Caco-2 (cell line): Measurements from ENCODE around the gene F3. TPM values are rescaled to one million over a fixed set of nuclear protein-coding genes. Genes with fewer than 3 reads are reported as not detected.

Experiments
- BruUV-seq: library from RNA; stranded (reverse); fragments of 400-500 nt; replicated peaks from 2 replicates; lab custom pipeline; 2021; lab: Mats Ljungman, UMichigan
- CTCF ChIA-PET: fragments of 300-600 bp; sonication (Branson Sonifier 250); formaldehyde crosslinking; loops from one replicate; lab custom pipeline; 2022; ENCODE audit warnings: antibody characterized with exemption; lab: Charles Lee
- POLR2A ChIA-PET: fragments of 300-600 bp; sonication (Branson Sonifier 250); formaldehyde crosslinking; loops from one replicate; lab custom pipeline; 2022; ENCODE audit warnings: antibody characterized with exemption; lab: Charles Lee
- DNase-seq, 2 experiments: peaks; one replicate each; pipeline versions ENCODE4 v3.0.0 to v3.0.0-alpha.2; 2020 to 2022
- H3K27me3 ChIP-seq: replicated peaks from 2 replicates; pipeline ENCODE4 v1.6.0; 2011; ENCODE audit warnings: low read length; ENCODE audit not compliant: control insufficient read depth, insufficient read depth
- H3K36me3 ChIP-seq: 2 replicates; pipeline ENCODE4 v1.5.1; 2011; ENCODE audit warnings: low read length; ENCODE audit not compliant: control insufficient read depth, insufficient read depth
- H3K4me1 ChIP-seq: fragments of 250-450 bp; sonication (Bioruptor Pico); 2 replicates; pipeline ENCODE4 v1.5.1; 2020; ENCODE audit warnings: mild to moderate bottlenecking
- H3K4me3 ChIP-seq: 2 replicates; pipeline ENCODE4 v1.5.1; 2011; ENCODE audit warnings: low read depth, mild to moderate bottlenecking, control low read depth, low read length
- H3K9me3 ChIP-seq: fragments of 250-450 bp; sonication (Bioruptor Pico); 2 replicates; pipeline ENCODE4 v1.5.1; 2020; ENCODE audit warnings: mild to moderate bottlenecking, moderate library complexity
- H3K27ac Mint-ChIP-seq: one replicate; pipeline ENCODE4 v1.8.0; 2022; ENCODE audit warnings: mixed read lengths; ENCODE audit not compliant: unreplicated experiment
- H3K27me3 Mint-ChIP-seq: one replicate; pipeline ENCODE4 v1.8.0; 2022; ENCODE audit warnings: mixed read lengths; ENCODE audit not compliant: insufficient read depth, unreplicated experiment
- H3K36me3 Mint-ChIP-seq: one replicate; pipeline ENCODE4 v1.8.0; 2022; ENCODE audit warnings: mild to moderate bottlenecking, mixed read lengths; ENCODE audit not compliant: insufficient read depth, unreplicated experiment
- H3K4me1 Mint-ChIP-seq: one replicate; pipeline ENCODE4 v1.8.0; 2022; ENCODE audit warnings: low read depth, mixed read lengths; ENCODE audit not compliant: unreplicated experiment
- H3K4me3 Mint-ChIP-seq: one replicate; pipeline ENCODE4 v1.8.0; 2022; ENCODE audit warnings: mild to moderate bottlenecking, moderate library complexity, mixed read lengths; ENCODE audit not compliant: unreplicated experiment
- H3K9me3 Mint-ChIP-seq: one replicate; pipeline ENCODE4 v1.8.0; 2022; ENCODE audit warnings: mixed read lengths; ENCODE audit not compliant: unreplicated experiment
- intact Hi-C: fragments of 100-400 bp; cut with micrococcal nuclease; formaldehyde crosslinking; loops from one replicate; pipeline ENCODE4 v1.10.0; 2022; ENCODE audit not compliant: unreplicated experiment
- total RNA-seq: library from RNA; stranded (reverse); gene quantifications from 2 replicates; pipeline ENCODE4 v1.2.3, GENCODE V29; 2022
- TF ChIP-seq, protein P1 (sequence below), 2 experiments: fragments of 200-600 bp in 1 of 2; IDR thresholded peaks; 1 replicate in 1 of 2; 2 replicates in 1 of 2; pipeline versions ENCODE4 v1.5.1 to v1.8.0; 2011 to 2022; ENCODE audit warnings: antibody characterized with exemption in 1 of 2, control low read depth in 1 of 2, inconsistent platforms in 1 of 2, low read depth in 1 of 2, low read length in 1 of 2, mild to moderate bottlenecking in 1 of 2, moderate library complexity in 1 of 2; ENCODE audit not compliant: insufficient read depth in 1 of 2, severe bottlenecking in 1 of 2, unreplicated experiment in 1 of 2

Gene F3
- total RNA-seq, 1 experiment from 2014 or later, result 28.5 TPM

DNA sequence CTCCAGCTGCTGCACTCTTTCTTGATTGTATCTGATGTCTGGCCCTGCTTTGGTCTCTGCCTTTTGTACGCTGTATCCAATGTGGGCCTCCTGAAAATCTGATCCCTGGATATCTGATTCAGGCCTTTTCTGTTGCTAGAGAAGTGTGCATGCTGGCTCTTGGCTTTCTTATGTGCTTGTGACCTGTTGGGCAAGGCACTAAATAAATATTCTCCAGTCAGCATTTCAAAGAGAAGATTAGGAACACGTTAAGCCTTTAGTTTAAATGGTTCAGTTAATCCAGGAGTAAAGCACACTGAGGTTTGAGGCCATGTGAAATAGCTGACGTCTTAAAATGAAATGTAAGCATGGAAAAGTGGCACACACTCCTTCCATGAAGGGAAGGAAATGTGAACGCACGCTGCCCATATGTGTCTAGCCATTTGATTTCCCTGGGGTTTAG, 9.3 kb upstream of the F3 start:
- Mint-ChIP-seq H3K27ac (peak overlapping the region; percentile 70), H3K4me3 (no peak overlapping the region), H3K4me1 (peaks cover 15% of the 10 kb centered on the region), H3K9me3 (no peaks in the 10 kb centered on the region), H3K27me3 (no peaks in the 10 kb centered on the region), H3K36me3 (no peaks in the 10 kb centered on the region)
- Histone ChIP-seq H3K4me3 (no peak overlapping the region), H3K27me3 (no peaks in the 10 kb centered on the region), H3K36me3 (no peaks in the 10 kb centered on the region), H3K9me3 (no peaks in the 10 kb centered on the region), H3K4me1 (peaks cover 40% of the 10 kb centered on the region)
- intact Hi-C loops, result no loop called here
- POLR2A ChIA-PET, result interaction anchor here (0.5 to 0.8 kb wide), 2 partner anchors 9 to 246 kb away, joined by 3 to 4 read pairs; partner anchors contain the start of gene F3
- no TSS peak for BruUV-seq
- CTCF ChIA-PET, result no interaction called here
- TF ChIP-seq, protein P1, sequence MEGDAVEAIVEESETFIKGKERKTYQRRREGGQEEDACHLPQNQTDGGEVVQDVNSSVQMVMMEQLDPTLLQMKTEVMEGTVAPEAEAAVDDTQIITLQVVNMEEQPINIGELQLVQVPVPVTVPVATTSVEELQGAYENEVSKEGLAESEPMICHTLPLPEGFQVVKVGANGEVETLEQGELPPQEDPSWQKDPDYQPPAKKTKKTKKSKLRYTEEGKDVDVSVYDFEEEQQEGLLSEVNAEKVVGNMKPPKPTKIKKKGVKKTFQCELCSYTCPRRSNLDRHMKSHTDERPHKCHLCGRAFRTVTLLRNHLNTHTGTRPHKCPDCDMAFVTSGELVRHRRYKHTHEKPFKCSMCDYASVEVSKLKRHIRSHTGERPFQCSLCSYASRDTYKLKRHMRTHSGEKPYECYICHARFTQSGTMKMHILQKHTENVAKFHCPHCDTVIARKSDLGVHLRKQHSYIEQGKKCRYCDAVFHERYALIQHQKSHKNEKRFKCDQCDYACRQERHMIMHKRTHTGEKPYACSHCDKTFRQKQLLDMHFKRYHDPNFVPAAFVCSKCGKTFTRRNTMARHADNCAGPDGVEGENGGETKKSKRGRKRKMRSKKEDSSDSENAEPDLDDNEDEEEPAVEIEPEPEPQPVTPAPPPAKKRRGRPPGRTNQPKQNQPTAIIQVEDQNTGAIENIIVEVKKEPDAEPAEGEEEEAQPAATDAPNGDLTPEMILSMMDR (IDR thresholded peaks at IDR 0.05; ENCODE audit: insufficient read depth in 1 of 2, low read depth in 1 of 2, low read length in 1 of 2, severe bottlenecking in 1 of 2, unreplicated experiment in 1 of 2), result no peak
- DNase-seq, result no peak

DNA sequence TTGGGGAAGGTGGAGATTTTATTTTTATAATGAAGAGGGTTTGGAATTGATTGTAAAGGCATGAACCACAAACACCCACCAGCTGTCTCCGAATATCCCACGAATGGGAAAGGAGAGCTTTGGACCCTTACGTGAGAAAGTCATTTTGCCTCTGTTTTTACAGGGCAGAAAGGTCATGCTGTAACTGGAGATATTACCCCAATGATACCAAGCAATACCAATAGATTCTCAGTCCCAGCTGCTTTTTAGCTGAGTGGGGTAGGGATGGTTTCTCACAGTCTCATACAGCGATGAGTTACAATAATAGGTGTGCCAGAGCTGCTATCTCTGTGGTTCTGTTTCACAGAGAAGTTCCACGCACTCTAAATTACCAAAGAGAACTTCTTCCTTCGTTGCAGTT, 8.8 kb upstream of the F3 start:
- Histone ChIP-seq H3K4me1 (peaks cover 40% of the 10 kb centered on the region), H3K4me3 (no peak overlapping the region), H3K36me3 (no peaks in the 10 kb centered on the region), H3K9me3 (no peaks in the 10 kb centered on the region), H3K27me3 (no peaks in the 10 kb centered on the region)
- no peak for DNase-seq
- intact Hi-C loops, result no loop called here
- Mint-ChIP-seq H3K4me1 (peaks cover 15% of the 10 kb centered on the region), H3K27me3 (no peaks in the 10 kb centered on the region), H3K4me3 (no peak overlapping the region), H3K36me3 (no peaks in the 10 kb centered on the region), H3K9me3 (no peaks in the 10 kb centered on the region), H3K27ac (peak overlapping the region; percentile 70)
- CTCF ChIA-PET, result no interaction called here
- POLR2A ChIA-PET, result interaction anchor here (0.5 to 0.8 kb wide), 2 partner anchors 9 to 246 kb away, joined by 3 to 4 read pairs; partner anchors contain the start of gene F3
- BruUV-seq, result no TSS peak
- TF ChIP-seq, protein P1 (IDR thresholded peaks at IDR 0.05; ENCODE audit: insufficient read depth in 1 of 2, low read depth in 1 of 2, low read length in 1 of 2, severe bottlenecking in 1 of 2, unreplicated experiment in 1 of 2), result no peak

DNA sequence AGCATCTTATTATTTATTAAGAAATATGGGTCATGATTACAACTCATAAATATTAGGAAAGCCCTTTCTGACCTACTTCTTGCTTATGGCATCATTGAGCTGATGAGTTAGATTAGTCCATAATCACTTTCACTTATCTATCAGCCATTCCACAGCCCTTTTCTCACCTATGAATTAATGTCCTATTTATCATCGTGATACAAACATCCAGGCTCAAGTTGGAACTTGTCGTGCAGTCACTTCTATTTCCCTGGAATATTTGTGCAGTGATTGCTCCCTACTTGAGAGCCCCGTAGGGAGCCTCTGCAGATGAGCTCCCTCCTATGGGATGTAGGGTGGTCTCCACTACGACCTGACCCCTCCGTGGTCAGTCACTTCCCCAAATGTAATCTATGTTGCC, 8.1 kb upstream of the F3 start:
- H3K4me1 ChIP-seq, result peaks cover 44% of the 10 kb centered on the region
- no peak for DNase-seq
- ChIA-PET CTCF (no interaction called here), POLR2A (no interaction called here)
- H3K27me3 ChIP-seq, result no peaks in the 10 kb centered on the region
- intact Hi-C loops, result no loop called here
- no TSS peak for BruUV-seq
- Mint-ChIP-seq H3K36me3 (no peaks in the 10 kb centered on the region), H3K27me3 (no peaks in the 10 kb centered on the region), H3K9me3 (no peaks in the 10 kb centered on the region), H3K4me3 (no peak overlapping the region), H3K4me1 (peaks cover 15% of the 10 kb centered on the region), H3K27ac (peak overlapping the region; percentile 70)
- no peak overlapping the region for H3K4me3 ChIP-seq
- no peaks in the 10 kb centered on the region for H3K9me3 ChIP-seq
- no peaks in the 10 kb centered on the region for H3K36me3 ChIP-seq
- TF ChIP-seq, protein P1 (IDR thresholded peaks at IDR 0.05; ENCODE audit: insufficient read depth in 1 of 2, low read depth in 1 of 2, low read length in 1 of 2, severe bottlenecking in 1 of 2, unreplicated experiment in 1 of 2), result no peak
